Suprapubic skin (tissue), 3 donors: Measurements from ENCODE around the gene WFDC1.

Experiments
- POLR2AphosphoS5 ChIP-seq, 3 donors: sonication (generic); formaldehyde crosslinking; IDR thresholded peaks; one replicate each; pipeline ENCODE4 v1.6.1; 2017; ENCODE audit warnings: antibody characterized with exemption in 3 of 3
- TF ChIP-seq, protein P1 (sequence below), 2 donors: fragments of 200-600 bp in 1 of 2; fragments of 450-650 bp in 1 of 2; sonication (generic) in 1 of 2; IDR thresholded peaks; one replicate each; pipeline ENCODE4 v1.5.1; 2016 to 2019; ENCODE audit warnings: antibody characterized with exemption in 2 of 2, mild to moderate bottlenecking in 1 of 2, moderate library complexity in 1 of 2

DNA sequence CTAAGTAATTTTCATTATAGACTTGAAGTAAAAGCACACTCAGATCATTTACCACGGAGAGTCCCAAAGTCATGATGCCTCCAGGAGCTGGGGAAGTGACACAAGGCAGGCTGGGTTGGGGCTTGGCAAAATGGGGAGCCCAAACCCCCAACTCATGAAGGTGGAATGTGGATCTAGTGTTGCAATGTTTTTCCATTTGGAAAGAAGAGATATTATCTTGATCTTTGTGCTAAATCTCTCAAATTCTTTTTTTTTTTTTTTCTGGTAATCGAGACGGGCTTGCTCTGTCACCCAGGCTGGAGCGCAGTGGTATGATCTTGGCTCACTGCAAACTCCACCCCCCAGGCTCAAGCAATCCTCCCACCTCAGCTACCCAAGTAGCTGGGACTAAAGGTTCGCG lies 47.3 kb upstream of the WFDC1 start:
- TF ChIP-seq, protein P1, sequence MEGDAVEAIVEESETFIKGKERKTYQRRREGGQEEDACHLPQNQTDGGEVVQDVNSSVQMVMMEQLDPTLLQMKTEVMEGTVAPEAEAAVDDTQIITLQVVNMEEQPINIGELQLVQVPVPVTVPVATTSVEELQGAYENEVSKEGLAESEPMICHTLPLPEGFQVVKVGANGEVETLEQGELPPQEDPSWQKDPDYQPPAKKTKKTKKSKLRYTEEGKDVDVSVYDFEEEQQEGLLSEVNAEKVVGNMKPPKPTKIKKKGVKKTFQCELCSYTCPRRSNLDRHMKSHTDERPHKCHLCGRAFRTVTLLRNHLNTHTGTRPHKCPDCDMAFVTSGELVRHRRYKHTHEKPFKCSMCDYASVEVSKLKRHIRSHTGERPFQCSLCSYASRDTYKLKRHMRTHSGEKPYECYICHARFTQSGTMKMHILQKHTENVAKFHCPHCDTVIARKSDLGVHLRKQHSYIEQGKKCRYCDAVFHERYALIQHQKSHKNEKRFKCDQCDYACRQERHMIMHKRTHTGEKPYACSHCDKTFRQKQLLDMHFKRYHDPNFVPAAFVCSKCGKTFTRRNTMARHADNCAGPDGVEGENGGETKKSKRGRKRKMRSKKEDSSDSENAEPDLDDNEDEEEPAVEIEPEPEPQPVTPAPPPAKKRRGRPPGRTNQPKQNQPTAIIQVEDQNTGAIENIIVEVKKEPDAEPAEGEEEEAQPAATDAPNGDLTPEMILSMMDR (IDR thresholded peaks at IDR 0.05), result no peak
- no peak for TF ChIP-seq POLR2AphosphoS5 (IDR thresholded peaks at IDR 0.05)
